Skin of body (tissue), 2 donors: ENCODE measurements around the gene CLK4. TPM values are rescaled to one million over a fixed set of nuclear protein-coding genes. Genes with fewer than 3 reads are reported as not detected.

Experiments used
- DNase-seq: peaks from one replicate; lab custom pipeline; 2025; lab: John Stamatoyannopoulos, UW
- total RNA-seq: library from RNA; depleted of rRNA; stranded (reverse); fragments of >200 nt; gene quantifications from one replicate; pipeline ENCODE4 v1.2.3, GENCODE V29; 2014

Gene CLK4
- 51.8 TPM for total RNA-seq

GRCh38 chr5:178626484-178627258 lies at the start of gene CLK4:
TSS of gene CLK4 (minus strand) at chr5:178627050. CDS start at chr5:178623416, 3,634 bp downstream.
- DNase-seq, result peak; percentile 94

GRCh38 chr5:178675922-178676321 lies 49.1 kb upstream of the CLK4 start:
- DNase-seq, result no peak

- DNase-seq, result no peak
These were observed 47.5 kb upstream of the CLK4 start for GRCh38 chr5:178674334-178674733.

GRCh38 chr5:178673801-178674295 lies 47.0 kb upstream of the CLK4 start:
- DNase-seq, result no peak

GRCh38 chr5:178672630-178673029 lies 45.8 kb upstream of the CLK4 start:
- DNase-seq, result no peak

GRCh38 chr5:178671602-178672144 lies 44.8 kb upstream of the CLK4 start:
- peak; percentile 16 for DNase-seq

- no peak for DNase-seq
These were observed 43.6 kb upstream of the CLK4 start for GRCh38 chr5:178670351-178670885.

- no peak for DNase-seq
These were observed 41.7 kb upstream of the CLK4 start for GRCh38 chr5:178668579-178668978.

GRCh38 chr5:178667688-178668087 lies 40.8 kb upstream of the CLK4 start:
- DNase-seq, result no peak

GRCh38 chr5:178667101-178667500 lies 40.3 kb upstream of the CLK4 start:
- peak; percentile 6 for DNase-seq

- DNase-seq, result no peak
These were observed 37.3 kb upstream of the CLK4 start for GRCh38 chr5:178664141-178664540.

GRCh38 chr5:178662541-178662860 lies 35.7 kb upstream of the CLK4 start:
- no peak for DNase-seq

- DNase-seq, result no peak
These were observed 35.1 kb upstream of the CLK4 start for GRCh38 chr5:178661836-178662540.

- DNase-seq, result no peak
These were observed 24.4 kb upstream of the CLK4 start for GRCh38 chr5:178651046-178651810.

- no peak for DNase-seq
These were observed 23.4 kb upstream of the CLK4 start for GRCh38 chr5:178650214-178650613.

GRCh38 chr5:178649580-178649979 lies 22.7 kb upstream of the CLK4 start:
- DNase-seq, result no peak

- DNase-seq, result no peak
These were observed 18.1 kb upstream of the CLK4 start for GRCh38 chr5:178644826-178645545.

GRCh38 chr5:178642351-178642909 lies 15.6 kb upstream of the CLK4 start:
- no peak for DNase-seq

GRCh38 chr5:178641711-178642110 lies 14.9 kb upstream of the CLK4 start:
- no peak for DNase-seq

- no peak for DNase-seq
These were observed 13.6 kb upstream of the CLK4 start for GRCh38 chr5:178640331-178641045.
